Thymus (tissue), 11 donors: ENCODE measurements around the gene MED27. TPM values are rescaled to one million over a fixed set of nuclear protein-coding genes. Genes with fewer than 3 reads are reported as not detected.
A peak's percentile ranks its signal among the peaks of the same experiment; 100 is the strongest.

Experiments
- DNase-seq, 9 donors: peaks; one replicate each; pipeline ENCODE4 v3.0.0-alpha.2; 2013; ENCODE audit warnings: low spot score in 9 of 9, low read depth in 6 of 9, missing footprints in 1 of 9
- H3K27ac ChIP-seq, 2 donors: one replicate each; pipeline ENCODE4 v1.5.1; 2013; ENCODE audit warnings: control low read depth in 1 of 2, low read depth in 1 of 2, low read length in 1 of 2, mild to moderate bottlenecking in 1 of 2, moderate library complexity in 1 of 2
- H3K27me3 ChIP-seq, 2 donors: one replicate each; pipeline ENCODE4 v1.5.1; 2013; ENCODE audit warnings: low read length in 1 of 2; ENCODE audit not compliant: control insufficient read depth in 2 of 2, insufficient read depth in 1 of 2
- H3K36me3 ChIP-seq, 2 donors: one replicate each; pipeline ENCODE4 v1.5.1; 2013; ENCODE audit warnings: low read length in 1 of 2, mild to moderate bottlenecking in 1 of 2, moderate library complexity in 1 of 2; ENCODE audit not compliant: control insufficient read depth in 2 of 2, insufficient read depth in 2 of 2
- H3K4me1 ChIP-seq, 2 donors: one replicate each; pipeline ENCODE4 v1.5.1; 2013; ENCODE audit warnings: low read length in 2 of 2; ENCODE audit not compliant: control insufficient read depth in 2 of 2, insufficient read depth in 2 of 2
- H3K4me3 ChIP-seq, 2 donors: one replicate each; pipeline ENCODE4 v1.5.1; 2013; ENCODE audit warnings: low read length in 2 of 2, control low read depth in 1 of 2, mild to moderate bottlenecking in 1 of 2
- H3K9me3 ChIP-seq, 2 donors: one replicate each; pipeline ENCODE4 v1.5.1; 2013; ENCODE audit warnings: low read length in 1 of 2, mild to moderate bottlenecking in 1 of 2; ENCODE audit not compliant: control insufficient read depth in 2 of 2, insufficient read depth in 1 of 2
- WGBS: extraction: QIAGEN DNeasy Blood & Tissue Kit; methylation state at CpG from one replicate; pipeline ENCODE4 v1.1.7; 2013; 5-methylcytosine and 5-hydroxymethylcytosine counted together
- polyA plus RNA-seq: library from polyadenylated mRNA; stranded (reverse); fragments of 200-250 nt; gene quantifications from one replicate; pipeline ENCODE4 v1.2.3, GENCODE V29; 2013
- total RNA-seq: library from RNA; stranded (reverse); fragments of 120-200 nt; gene quantifications from one replicate; pipeline ENCODE4 v1.2.4, GENCODE V29; 2013
- donor health status: healthy.

MED27 gene
- total and polyA plus RNA-seq, 2 donors: 27.2 to 31.0 TPM

GRCh38 chr9:131844745-131845118 is 234.9 kb downstream of the MED27 start:
- H3K27ac ChIP-seq: no peak overlapping the region
- 95% methylated on average over 4 of the region's 4 CpGs for WGBS

GRCh38 chr9:131843989-131844744 is 235.5 kb downstream of the MED27 start:
- H3K27me3 ChIP-seq: no peaks in the 10 kb centered on the region
- no peak for DNase-seq
- WGBS: 96% methylated on average over 33 of the region's 33 CpGs

More at GRCh38 chr9:131844745-131845118, 234.9 kb downstream of the MED27 start:
- DNase-seq: no peak
- no peaks in the 10 kb centered on the region for H3K9me3 ChIP-seq
- H3K4me3 ChIP-seq: no peak overlapping the region
- peaks cover 0 to 6% of the 10 kb centered on the region in 2 donors for H3K4me1 ChIP-seq
- no peaks in the 10 kb centered on the region for H3K27me3 ChIP-seq
- H3K36me3 ChIP-seq: no peaks in the 10 kb centered on the region

GRCh38 chr9:131841765-131842318 is 237.8 kb downstream of the MED27 start:
- Histone ChIP-seq H3K36me3 (no peaks in the 10 kb centered on the region), H3K4me1 (peaks cover 0 to 19% of the 10 kb centered on the region in 2 donors), H3K27me3 (no peaks in the 10 kb centered on the region), H3K27ac (no peak overlapping the region), H3K4me3 (no peak overlapping the region), H3K9me3 (no peaks in the 10 kb centered on the region)
- WGBS: 91% methylated on average over 30 of the region's 30 CpGs
- no peak for DNase-seq

More at GRCh38 chr9:131843989-131844744, 235.5 kb downstream of the MED27 start:
- Histone ChIP-seq H3K27ac (no peak overlapping the region), H3K36me3 (no peaks in the 10 kb centered on the region), H3K9me3 (no peaks in the 10 kb centered on the region), H3K4me1 (peaks cover 0 to 10% of the 10 kb centered on the region in 2 donors), H3K4me3 (no peak overlapping the region)

GRCh38 chr9:131840751-131841702 is 238.6 kb downstream of the MED27 start:
- H3K27ac ChIP-seq: no peak overlapping the region
- peaks cover 0 to 19% of the 10 kb centered on the region in 2 donors for H3K4me1 ChIP-seq
- no peaks in the 10 kb centered on the region for H3K36me3 ChIP-seq
- H3K9me3 ChIP-seq: peaks cover 0 to 3% of the 10 kb centered on the region in 2 donors
- WGBS: 95% methylated on average over 25 of the region's 25 CpGs
- H3K27me3 ChIP-seq: no peaks in the 10 kb centered on the region
- no peak for DNase-seq
- H3K4me3 ChIP-seq: no peak overlapping the region

GRCh38 chr9:131840220-131840619 is 239.4 kb downstream of the MED27 start:
- no peak overlapping the region for H3K4me3 ChIP-seq
- no peak for DNase-seq
- H3K9me3 ChIP-seq: peaks cover 0 to 3% of the 10 kb centered on the region in 2 donors
- H3K4me1 ChIP-seq: peaks cover 0 to 23% of the 10 kb centered on the region in 2 donors
- H3K27me3 ChIP-seq: peaks cover 0 to 5% of the 10 kb centered on the region in 2 donors
- no peaks in the 10 kb centered on the region for H3K36me3 ChIP-seq
- H3K27ac ChIP-seq: no peak overlapping the region
- 93% methylated on average over 8 of the region's 8 CpGs for WGBS

GRCh38 chr9:131839281-131840084 is 240.2 kb downstream of the MED27 start:
- DNase-seq: peak in 2 of 9 donors; percentile 18 to 34
- H3K36me3 ChIP-seq: no peaks in the 10 kb centered on the region
- peak overlapping the region in 1 of 2 donors; percentile 56 for H3K27ac ChIP-seq
- H3K4me3 ChIP-seq: no peak overlapping the region
- peaks cover 0 to 25% of the 10 kb centered on the region in 2 donors for H3K4me1 ChIP-seq
- WGBS: 90% methylated on average over 22 of the region's 22 CpGs
- peaks cover 0 to 12% of the 10 kb centered on the region in 2 donors for H3K27me3 ChIP-seq
- H3K9me3 ChIP-seq: peaks cover 0 to 3% of the 10 kb centered on the region in 2 donors

GRCh38 chr9:131838530-131839280 is 241.0 kb downstream of the MED27 start:
- Histone ChIP-seq H3K27me3 (peaks cover 0 to 12% of the 10 kb centered on the region in 2 donors), H3K9me3 (peaks cover 0 to 7% of the 10 kb centered on the region in 2 donors), H3K4me3 (no peak overlapping the region), H3K4me1 (peaks cover 0 to 25% of the 10 kb centered on the region in 2 donors), H3K27ac (no peak overlapping the region), H3K36me3 (no peaks in the 10 kb centered on the region)
- WGBS: 75% methylated on average over 22 of the region's 22 CpGs
- DNase-seq: no peak

GRCh38 chr9:131837836-131838235 is 241.8 kb downstream of the MED27 start:
- no peak for DNase-seq
- Histone ChIP-seq H3K4me3 (no peak overlapping the region), H3K27ac (no peak overlapping the region), H3K9me3 (peaks cover 0 to 14% of the 10 kb centered on the region in 2 donors), H3K4me1 (peaks cover 0 to 31% of the 10 kb centered on the region in 2 donors), H3K36me3 (no peaks in the 10 kb centered on the region), H3K27me3 (peaks cover 0 to 12% of the 10 kb centered on the region in 2 donors)
- WGBS: 49% methylated on average over 10 of the region's 10 CpGs
